HCT116 (cell line): Measurements from ENCODE around the gene OSBPL1A.

Source experiments
- CEBPB ChIP-seq: IDR thresholded peaks from 2 replicates; pipeline ENCODE4 v1.6.1; 2012; ENCODE audit warnings: low read depth
- CTCF ChIP-seq, 3 experiments: fragments of 200-600 bp in 1 of 3; sonication (generic) in 1 of 3; IDR thresholded peaks in 2 of 3; conservative IDR thresholded peaks in 1 of 3; 2 replicates each; pipeline ENCODE4 v1.5.1; 2012 to 2017; ENCODE audit warnings: low read depth in 2 of 3, low read length in 2 of 3, antibody characterized with exemption in 1 of 3, borderline replicate concordance in 1 of 3, control low read depth in 1 of 3, mild to moderate bottlenecking in 1 of 3, mixed read lengths in 1 of 3, mixed run types in 1 of 3, moderate library complexity in 1 of 3; ENCODE audit not compliant: insufficient read depth in 1 of 3
- EZH2 ChIP-seq: fragments of 200-600 bp; sonication (generic); IDR thresholded peaks from 2 replicates; pipeline ENCODE4 v1.6.1; 2017; ENCODE audit warnings: antibody characterized with exemption, mixed run types
- EZH2phosphoT487 ChIP-seq: fragments of 200-600 bp; IDR thresholded peaks from 2 replicates; pipeline ENCODE4 v1.6.1; 2018; ENCODE audit warnings: antibody characterized with exemption, borderline replicate concordance
- POLR2A ChIP-seq: IDR thresholded peaks from 2 replicates; pipeline ENCODE4 v1.7.0; 2011; ENCODE audit warnings: borderline replicate concordance; ENCODE audit not compliant: insufficient read depth, insufficient read length; ENCODE audit errors: extremely low read depth
- POLR2AphosphoS5 ChIP-seq: IDR thresholded peaks from 2 replicates; pipeline ENCODE4 v1.6.1; 2011; ENCODE audit warnings: mild to moderate bottlenecking, low read depth, low read length, moderate library complexity
- RAD21 ChIP-seq: IDR thresholded peaks from 2 replicates; pipeline ENCODE4 v1.6.1; 2012; ENCODE audit warnings: low read depth, mild to moderate bottlenecking
- SRF ChIP-seq: IDR thresholded peaks from 2 replicates; pipeline ENCODE4 v1.6.1; 2012; ENCODE audit warnings: low read depth
- TCF7L2 ChIP-seq: IDR thresholded peaks from 2 replicates; pipeline ENCODE4 v1.7.0; 2011; ENCODE audit warnings: borderline replicate concordance, inconsistent platforms; ENCODE audit not compliant: insufficient read depth, insufficient read length; ENCODE audit errors: extremely low read depth
- YY1 ChIP-seq: IDR thresholded peaks from 2 replicates; pipeline ENCODE4 v1.6.1; 2011; ENCODE audit warnings: low read length, low read depth, moderate library complexity, mild to moderate bottlenecking; ENCODE audit not compliant: insufficient replicate concordance; ENCODE audit errors: extremely low read depth
- ZNF274 ChIP-seq: fragments of 200-500 bp; sonication (Bioruptor generic); IDR thresholded peaks from 2 replicates; pipeline ENCODE4 v1.6.1; 2014; ENCODE audit warnings: mild to moderate bottlenecking, low read depth, low read length, inconsistent platforms
- TF ChIP-seq, protein P1 (sequence below): IDR thresholded peaks from 2 replicates; pipeline ENCODE4 v1.6.1; 2012; ENCODE audit warnings: low read depth
- TF ChIP-seq, protein P2 (sequence below): IDR thresholded peaks from 2 replicates; pipeline ENCODE4 v1.6.1; 2012

DNA sequence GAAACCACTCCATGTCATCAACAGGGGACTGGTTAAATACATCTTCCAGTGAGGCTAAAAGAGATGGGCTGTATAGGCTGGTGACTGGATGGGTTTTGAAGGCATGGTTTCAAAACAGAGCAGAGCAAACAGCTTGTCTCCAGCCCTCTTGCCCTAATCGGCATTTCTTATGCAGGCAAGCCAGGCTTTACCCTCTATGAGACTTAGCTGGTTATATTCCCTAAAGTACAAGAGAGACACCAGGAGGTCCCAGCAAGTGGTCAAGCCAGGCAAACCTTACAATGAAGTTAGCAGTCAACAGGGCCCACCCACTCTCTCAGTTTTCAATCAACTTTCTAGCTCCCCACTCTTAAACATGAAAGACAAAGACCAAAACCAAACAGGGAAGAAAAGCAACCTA is 19.0 kb downstream of the OSBPL1A start:
- TF ChIP-seq CTCF (IDR thresholded peaks at IDR 0.05 in 2 of 3, conservative IDR thresholded peaks at IDR 0.05 in 1 of 3; ENCODE audit: borderline replicate concordance in 1 of 3, insufficient read depth in 1 of 3, low read depth in 2 of 3, low read length in 2 of 3) (no peak), RAD21 (no peak), POLR2A (no peak), SRF (no peak), EZH2phosphoT487 (no peak), EZH2 (no peak), CEBPB (no peak), TCF7L2 (no peak), POLR2AphosphoS5 (no peak), YY1 (no peak), ZNF274 (no peak)
- TF ChIP-seq, protein P1, sequence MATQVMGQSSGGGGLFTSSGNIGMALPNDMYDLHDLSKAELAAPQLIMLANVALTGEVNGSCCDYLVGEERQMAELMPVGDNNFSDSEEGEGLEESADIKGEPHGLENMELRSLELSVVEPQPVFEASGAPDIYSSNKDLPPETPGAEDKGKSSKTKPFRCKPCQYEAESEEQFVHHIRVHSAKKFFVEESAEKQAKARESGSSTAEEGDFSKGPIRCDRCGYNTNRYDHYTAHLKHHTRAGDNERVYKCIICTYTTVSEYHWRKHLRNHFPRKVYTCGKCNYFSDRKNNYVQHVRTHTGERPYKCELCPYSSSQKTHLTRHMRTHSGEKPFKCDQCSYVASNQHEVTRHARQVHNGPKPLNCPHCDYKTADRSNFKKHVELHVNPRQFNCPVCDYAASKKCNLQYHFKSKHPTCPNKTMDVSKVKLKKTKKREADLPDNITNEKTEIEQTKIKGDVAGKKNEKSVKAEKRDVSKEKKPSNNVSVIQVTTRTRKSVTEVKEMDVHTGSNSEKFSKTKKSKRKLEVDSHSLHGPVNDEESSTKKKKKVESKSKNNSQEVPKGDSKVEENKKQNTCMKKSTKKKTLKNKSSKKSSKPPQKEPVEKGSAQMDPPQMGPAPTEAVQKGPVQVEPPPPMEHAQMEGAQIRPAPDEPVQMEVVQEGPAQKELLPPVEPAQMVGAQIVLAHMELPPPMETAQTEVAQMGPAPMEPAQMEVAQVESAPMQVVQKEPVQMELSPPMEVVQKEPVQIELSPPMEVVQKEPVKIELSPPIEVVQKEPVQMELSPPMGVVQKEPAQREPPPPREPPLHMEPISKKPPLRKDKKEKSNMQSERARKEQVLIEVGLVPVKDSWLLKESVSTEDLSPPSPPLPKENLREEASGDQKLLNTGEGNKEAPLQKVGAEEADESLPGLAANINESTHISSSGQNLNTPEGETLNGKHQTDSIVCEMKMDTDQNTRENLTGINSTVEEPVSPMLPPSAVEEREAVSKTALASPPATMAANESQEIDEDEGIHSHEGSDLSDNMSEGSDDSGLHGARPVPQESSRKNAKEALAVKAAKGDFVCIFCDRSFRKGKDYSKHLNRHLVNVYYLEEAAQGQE: no peak
- TF ChIP-seq, protein P2, sequence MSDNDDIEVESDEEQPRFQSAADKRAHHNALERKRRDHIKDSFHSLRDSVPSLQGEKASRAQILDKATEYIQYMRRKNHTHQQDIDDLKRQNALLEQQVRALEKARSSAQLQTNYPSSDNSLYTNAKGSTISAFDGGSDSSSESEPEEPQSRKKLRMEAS: no peak
